OCI-M2 (cell line): ENCODE data around the gene PAPSS1.

ENCODE experiments used
- DNase-seq: peaks from one replicate; lab custom pipeline; 2025; ENCODE audit not compliant: unreplicated experiment; lab: John Stamatoyannopoulos, UW

The PAPSS1 gene

DNA sequence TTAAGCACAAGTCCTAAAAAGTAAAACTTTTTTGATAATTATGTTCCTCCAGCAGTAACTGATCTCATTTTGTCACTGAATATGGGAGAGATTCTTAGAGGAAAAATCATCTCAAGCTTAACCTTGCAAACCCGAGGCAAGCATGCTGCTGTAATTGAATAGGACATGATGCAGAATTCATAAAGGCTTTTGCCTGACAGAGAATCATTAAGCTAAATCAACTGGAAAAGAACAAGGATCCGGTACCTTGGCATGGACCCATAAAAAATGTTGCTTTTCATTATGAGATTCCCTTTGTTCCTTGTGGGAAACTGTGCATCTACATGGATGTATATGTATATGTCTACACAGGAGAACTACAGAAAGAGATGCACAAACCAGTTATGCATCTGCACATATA is 149.1 kb downstream of the PAPSS1 start:
- no peak for DNase-seq

DNA sequence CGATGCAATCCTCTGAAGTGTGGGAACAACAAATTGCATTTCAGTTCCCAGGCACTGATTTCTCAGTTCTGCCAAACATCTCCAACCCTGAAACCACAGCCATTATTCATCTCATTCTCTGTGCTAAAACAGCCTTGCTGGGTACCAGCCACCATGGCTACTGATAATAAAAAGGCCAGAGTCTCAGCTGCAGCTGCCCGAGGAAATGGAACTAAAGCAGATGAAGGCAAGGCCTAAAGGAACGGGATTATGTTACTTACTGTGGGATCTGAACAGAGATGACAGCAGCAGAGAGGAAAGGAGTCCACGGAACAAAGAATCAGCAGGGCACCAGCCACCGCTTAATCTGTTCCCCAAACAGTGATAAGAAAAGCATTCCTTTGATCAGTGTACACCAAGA is 155.7 kb downstream of the PAPSS1 start:
- DNase-seq: no peak
